Measurements from ENCODE around the gene PI4KA.
"Not testable (repeated sequence)": the region's sequence is repeated elsewhere in the genome, so short reads cannot be mapped to it uniquely, and the experiment has no call there.

Gene PI4KA

DNA sequence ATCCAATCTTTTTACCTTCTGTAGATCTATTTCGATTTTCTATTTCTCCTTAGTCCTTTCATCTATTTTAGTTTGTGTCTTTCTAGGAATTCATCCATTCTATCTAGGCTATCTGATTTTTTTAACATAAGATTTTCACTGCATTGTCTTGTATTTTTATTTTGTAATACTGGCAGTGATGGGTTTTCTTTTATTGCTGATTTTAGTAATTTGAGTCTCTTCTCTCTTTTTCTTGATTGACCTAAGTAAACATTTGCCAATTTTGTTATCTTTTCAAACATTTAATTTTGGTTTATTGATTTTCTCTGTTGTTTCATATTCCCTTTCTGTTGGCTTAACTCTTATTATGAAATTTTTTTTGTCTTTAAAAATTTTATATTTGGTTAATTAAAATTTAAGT, 192.1 kb downstream of the PI4KA start:
- DNase-seq (ENCODE audit: low read depth) = no peak

DNA sequence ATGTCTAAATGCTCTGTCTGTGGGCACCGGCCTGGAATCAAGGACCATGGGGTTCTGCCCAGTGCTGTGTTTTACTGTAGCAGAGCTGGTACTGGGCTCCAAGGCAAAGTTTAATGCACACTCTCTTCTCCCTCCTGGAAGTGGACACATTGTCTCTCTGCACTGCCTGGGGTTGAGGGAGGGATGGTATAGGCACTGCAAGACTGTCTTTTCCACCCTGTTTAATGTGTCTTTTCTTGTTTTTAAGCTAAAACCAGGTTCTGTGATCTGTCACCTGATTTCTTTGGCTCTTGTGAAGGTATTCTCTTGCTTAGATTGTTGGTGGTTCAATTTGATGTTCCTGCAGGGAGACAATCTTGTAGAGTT, 194.0 kb downstream of the PI4KA start:
- no peak for DNase-seq (ENCODE audit: low read depth)

DNA sequence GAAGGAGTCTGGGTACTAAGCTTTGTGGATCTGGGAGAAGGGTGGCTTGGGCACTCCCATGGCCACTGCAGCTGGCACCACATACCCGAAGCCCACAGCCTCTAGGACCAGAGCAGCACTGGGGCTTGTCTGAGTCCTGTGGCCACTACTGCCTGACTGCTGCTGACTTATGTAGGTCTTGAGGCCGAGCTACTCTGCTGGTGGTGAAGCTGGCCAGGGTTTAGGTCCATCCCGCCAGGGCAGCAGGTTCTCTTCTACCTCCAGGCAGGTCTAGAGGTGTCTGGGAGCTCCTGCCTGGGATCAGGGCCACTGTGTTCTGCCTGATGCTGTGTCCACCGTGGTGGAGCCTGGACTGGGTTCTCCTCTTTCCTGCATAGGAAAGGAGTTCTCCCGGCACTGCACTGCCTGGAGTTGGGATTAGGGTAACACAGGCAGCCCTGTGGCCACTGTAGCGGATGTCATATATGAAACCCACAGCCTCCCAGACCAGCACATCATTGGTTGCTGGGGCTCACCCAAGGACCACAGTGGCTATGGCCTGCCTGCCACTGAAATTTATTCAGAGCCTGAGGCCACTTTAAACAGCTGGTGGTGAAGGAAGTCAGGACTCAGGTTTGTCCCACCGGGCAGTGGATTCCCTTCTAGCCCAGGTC, 194.5 kb downstream of the PI4KA start:
- no peak for DNase-seq (ENCODE audit: low read depth)

DNA sequence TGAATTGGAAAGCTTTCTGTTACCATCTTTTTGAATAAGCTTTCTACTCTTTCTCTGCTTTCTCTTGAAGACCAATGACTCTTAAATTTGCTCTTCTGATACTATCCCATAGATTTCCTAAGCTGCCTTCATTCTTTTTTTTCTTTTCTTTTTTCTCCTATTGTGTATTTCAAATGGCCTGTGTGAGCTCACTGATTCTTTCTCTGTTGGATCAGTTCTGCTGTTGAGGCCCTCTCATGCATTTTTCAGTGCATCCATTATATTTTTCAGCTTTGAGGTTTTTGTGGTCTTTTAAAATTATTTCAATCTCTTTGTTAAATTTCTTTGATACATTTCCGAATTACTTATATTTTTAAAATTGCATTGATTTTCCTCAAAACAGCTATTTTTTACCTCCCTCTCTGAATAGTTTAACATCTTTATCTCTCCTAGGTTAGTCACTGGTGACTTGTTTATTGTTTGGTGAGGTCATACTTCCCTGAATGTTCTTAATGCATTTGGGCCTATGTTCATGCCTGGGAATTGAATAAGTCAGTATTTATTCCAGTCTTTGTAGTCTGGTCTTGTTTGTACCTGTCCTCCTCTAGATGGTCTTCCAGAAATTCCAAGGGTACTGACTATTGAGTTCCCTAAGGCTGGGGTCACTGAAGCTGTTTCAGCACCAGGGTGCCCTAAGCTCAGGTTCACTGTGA, 195.3 kb downstream of the PI4KA start:
- DNase-seq (ENCODE audit: low read depth) = no peak

DNA sequence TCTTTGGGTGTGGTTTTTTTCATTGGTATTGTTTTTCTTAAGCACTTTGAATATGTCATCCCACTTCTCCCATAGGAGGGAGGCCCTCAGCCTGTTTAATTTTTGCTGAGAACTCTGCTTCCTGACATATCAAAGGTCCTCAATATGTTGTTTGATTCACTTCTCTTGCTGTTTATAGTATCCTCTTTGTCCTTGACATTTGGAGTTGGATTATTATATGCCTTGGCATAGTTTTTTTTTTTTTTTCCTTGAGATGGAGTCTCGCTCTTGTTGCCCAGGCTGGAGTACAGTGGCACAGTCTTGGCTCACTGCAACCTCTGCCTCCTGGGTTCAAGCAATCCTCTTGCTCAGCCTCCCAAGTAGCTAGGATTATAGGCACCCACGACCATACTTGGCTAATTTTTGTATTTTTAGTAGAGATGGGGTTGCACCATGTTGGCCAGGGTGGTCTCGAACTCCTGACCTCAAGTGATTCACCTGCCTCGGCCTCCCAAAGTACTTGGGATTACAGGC, 196.0 kb downstream of the PI4KA start:
- DNase-seq (ENCODE audit: low read depth) = not testable (repeated sequence)

DNA sequence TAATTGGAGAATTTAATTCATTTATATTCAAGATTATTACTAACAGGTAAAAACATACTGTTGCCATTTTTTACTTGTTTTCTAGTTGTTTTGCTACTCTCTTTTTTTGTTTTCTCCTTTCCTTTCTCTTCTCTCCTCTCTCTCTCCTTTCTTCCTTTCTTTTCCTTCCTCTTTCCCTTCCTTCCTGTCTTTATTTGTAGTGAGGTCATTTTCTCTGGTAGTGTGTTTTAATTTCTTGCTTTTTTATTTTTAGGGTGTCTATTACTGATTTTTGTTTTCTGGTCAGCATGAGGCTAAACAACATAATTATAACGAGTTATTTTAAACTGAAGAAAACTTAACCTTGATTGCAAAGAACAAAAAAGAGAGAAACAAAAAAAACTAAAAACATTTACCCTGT, 197.1 kb downstream of the PI4KA start:
- no peak for DNase-seq (ENCODE audit: low read depth)

- DNase-seq (ENCODE audit: low read depth) = no peak
These were observed 198.1 kb downstream of the PI4KA start for GRCh38 chr22:20660441-20661054.

GRCh38 chr22:20659920-20660319, 198.7 kb downstream of the PI4KA start:
- no peak for DNase-seq (ENCODE audit: low read depth)

GRCh38 chr22:20659258-20659657, 199.4 kb downstream of the PI4KA start:
- DNase-seq (ENCODE audit: low read depth) = no peak

GRCh38 chr22:20658433-20659222, 200.0 kb downstream of the PI4KA start:
- DNase-seq (ENCODE audit: low read depth) = no peak

DNA sequence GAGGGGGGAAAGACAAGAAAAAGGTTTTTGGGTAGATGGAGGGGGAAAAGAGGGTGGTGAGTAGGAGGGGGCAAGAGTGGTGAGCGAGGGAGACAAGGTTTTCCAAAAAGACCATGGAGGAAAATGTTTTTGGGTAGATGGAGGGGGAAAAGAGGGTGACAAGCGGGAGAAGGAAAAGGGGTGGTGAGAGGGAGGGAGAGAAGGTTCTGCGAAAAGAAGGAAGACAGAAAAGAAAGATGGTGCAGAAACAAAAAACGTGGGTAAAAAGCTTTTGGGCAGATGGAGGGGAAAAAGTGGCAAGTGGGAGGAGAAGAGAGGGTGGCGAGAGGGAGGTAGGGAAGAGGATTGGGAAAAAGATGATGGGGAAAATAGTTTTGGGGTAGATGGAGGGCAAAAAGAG, 200.6 kb downstream of the PI4KA start:
- no peak for DNase-seq (ENCODE audit: low read depth)
